Upper lobe of left lung (tissue), 4 donors: ENCODE measurements around the gene CD6.

Experiments used
- CTCF ChIP-seq, 6 experiments: fragments of 450-650 bp in 4 of 6; fragments of 200-600 bp in 2 of 6; sonication (generic) in 2 of 6; IDR thresholded peaks; one replicate each; pipeline ENCODE4 v1.5.1; 2016 to 2019; ENCODE audit warnings: antibody characterized with exemption in 6 of 6
- POLR2AphosphoS5 ChIP-seq, 2 donors: sonication (generic); formaldehyde crosslinking; IDR thresholded peaks; one replicate each; pipeline ENCODE4 v1.5.1; 2017; ENCODE audit warnings: antibody characterized with exemption in 2 of 2

GRCh38 chr11:60928563-60929001 is 42.9 kb upstream of the CD6 start:
- TF ChIP-seq CTCF (IDR thresholded peaks at IDR 0.05) (no peak), POLR2AphosphoS5 (IDR thresholded peaks at IDR 0.05) (no peak)
